ENCODE results near the gene ZIC1.

DNA sequence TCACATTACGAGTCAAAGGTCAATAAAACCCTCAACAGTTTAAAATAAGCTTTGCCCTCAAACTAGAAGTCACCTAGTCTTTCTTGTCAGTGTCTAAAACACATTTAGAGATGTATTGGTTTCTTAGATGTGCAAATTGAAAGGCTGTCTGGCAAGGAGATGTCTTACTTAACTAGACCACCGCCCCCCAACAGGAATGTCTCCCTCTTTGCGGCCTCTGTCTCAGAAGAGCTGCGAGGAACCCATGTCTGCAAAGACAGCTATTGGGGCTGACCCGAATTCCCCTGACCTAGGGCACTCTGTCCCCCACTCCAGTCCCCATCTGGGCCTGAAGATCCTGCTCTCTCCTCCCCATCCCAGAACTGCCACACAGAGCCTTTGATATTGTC lies 49.1 kb upstream of the ZIC1 start:
- TF ChIP-seq GATA3 (IDR thresholded peaks at IDR 0.05; ENCODE audit: low read depth, low read length): no peak
- no peak for TF ChIP-seq GATA2 (IDR thresholded peaks at IDR 0.05; ENCODE audit: low read depth, low read length)
